ENCODE measurements around the gene SLC25A12.
"Not testable (repeated sequence)": the region's sequence is repeated elsewhere in the genome, so short reads cannot be mapped to it uniquely, and the experiment has no call there.

SLC25A12 gene

DNA sequence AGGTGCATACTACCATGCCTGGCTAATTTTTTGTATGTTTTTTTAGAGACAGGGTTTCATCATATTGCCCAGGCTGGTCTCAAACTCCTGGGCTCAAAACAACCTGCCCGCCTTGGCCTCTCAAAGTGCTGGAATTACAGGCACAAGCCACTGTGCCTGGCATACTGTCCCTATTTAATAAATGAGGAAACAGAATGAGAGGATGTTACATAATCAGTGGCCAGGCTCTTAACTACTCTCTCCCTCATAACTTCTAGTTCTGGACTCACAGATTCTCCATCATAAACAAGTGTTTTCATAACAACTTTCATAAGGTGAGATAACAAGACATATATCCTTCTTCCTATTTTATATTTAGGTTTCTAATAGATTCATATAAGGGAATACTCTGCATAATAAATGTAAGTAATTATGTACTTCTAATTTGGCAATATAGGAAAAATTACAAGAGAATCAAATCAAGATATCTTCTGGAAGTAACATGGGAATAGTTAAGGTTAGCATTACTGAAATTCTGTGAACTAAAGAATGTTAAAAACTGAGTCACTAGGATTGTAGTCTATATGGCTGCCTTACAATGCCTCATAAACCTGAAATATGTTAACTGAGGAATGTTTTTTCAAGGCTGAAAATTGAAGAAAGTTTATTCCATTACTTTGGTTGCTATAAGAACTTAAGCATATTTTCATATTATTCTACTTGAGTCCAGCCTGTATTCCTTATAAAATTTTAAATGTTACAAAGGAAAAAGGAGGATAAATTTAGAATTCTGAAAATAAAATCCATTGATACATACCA is 71.3 kb downstream of the SLC25A12 start:
- no peak for DNase-seq

DNA sequence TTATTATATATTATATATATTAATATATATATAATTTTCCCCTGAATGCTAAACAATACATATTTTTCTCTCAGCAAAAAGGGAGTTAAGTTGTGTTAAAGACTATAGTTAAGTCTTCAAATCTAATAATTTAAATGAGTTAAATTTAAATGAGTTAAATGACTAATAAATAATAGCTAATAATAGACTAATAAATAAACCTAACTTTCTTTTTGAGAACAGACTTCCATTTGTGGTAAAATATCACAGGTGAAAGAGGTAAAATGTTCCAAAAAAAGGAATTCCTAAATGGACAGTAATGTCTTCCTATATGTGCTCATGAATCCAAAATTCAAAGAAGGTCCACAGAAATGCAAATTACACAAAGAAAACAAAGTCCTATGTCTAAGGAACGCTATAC is 74.6 kb downstream of the SLC25A12 start:
- DNase-seq = no peak

DNA sequence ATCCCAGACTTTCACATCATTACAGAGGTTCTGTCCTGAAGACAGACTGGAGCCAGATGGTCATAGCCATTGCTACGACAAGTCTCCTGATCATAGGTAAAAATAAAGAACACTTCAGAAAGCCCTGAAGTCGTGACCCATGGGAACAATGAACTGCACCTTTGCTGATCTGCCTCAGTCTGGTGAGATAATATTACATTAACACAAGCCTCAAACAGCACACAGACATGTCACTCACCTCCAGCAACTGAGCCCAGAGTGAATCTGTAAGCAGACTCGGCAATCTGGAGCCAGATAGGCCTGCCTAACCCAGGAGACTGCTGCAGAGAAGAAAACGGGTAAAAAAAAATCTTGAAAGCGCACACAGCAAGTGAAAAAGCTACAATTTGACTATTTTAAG is 79.2 kb downstream of the SLC25A12 start:
- DNase-seq = no peak

DNA sequence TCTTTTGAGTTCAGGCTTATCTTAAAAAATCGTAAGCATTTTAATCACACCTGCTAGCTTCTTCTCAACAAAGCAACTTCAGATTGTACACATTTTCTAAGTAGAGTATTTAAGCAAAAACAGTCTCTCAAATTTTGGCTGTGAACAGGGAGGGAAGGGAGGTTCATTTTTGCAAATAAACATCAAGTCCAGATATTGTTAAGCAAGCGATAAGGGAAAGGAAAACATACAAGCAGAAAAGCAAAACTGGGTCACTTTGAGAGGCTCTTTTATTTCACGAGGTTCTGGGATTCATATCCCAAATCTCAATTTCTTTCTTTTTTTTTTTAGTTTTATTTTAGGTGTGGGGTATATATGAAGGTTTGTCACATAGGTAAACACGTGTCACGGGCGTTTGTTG is 79.9 kb downstream of the SLC25A12 start:
- no peak for DNase-seq

DNA sequence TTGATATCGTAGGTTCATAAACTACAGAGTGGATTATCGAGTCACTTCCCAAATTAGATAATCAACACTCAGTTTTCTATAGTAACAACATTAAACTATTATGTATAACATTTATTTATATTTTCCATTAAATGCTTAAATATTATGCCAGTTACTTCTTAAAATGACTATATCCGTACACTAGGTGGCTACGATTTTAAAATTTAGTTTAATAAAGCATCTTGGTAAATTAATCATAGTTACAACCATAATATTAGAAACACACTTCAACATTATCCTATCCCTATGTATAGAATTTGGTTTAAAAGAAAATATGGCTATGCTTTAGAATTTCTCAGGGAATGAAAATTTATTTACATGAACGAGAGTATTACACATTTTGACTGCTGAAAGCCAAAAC is 80.3 kb downstream of the SLC25A12 start:
- DNase-seq = no peak

DNA sequence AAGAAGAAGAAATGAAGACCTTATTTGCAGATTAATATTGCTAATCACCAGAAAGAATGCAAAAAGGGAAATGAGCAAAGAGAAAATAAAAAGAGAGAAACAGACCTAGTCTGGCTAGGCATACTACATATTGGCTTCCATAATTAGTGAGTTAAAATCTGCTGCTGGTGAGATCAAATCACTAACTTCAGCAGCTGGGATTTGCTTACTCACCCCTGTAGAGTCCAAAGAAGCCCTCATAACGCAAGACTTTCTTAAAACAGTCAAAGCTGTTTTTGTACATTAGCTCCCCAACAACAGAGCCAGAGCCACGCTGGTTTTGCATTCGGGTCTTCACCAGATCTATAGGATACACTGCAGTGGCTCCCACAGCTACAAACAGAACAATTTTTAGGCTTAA is 80.9 kb downstream of the SLC25A12 start:
- no peak for DNase-seq

DNA sequence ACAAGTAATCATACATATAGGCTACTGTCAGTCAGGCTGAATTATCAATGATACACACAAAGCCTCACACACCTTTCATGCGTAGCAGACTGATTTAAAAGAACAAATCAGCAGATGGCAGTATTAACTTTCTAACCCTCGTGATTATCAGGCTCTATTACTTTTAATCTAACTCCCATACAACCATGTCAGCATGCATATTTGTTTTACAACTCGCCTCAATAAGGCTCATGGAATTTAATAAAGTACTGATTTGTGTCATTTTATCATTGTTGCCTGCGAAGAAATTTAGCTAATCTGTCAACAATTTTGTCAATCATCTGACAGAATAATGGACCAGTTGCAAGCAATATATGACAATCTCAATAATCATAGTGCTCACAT is 82.8 kb downstream of the SLC25A12 start:
- no peak for DNase-seq

DNA sequence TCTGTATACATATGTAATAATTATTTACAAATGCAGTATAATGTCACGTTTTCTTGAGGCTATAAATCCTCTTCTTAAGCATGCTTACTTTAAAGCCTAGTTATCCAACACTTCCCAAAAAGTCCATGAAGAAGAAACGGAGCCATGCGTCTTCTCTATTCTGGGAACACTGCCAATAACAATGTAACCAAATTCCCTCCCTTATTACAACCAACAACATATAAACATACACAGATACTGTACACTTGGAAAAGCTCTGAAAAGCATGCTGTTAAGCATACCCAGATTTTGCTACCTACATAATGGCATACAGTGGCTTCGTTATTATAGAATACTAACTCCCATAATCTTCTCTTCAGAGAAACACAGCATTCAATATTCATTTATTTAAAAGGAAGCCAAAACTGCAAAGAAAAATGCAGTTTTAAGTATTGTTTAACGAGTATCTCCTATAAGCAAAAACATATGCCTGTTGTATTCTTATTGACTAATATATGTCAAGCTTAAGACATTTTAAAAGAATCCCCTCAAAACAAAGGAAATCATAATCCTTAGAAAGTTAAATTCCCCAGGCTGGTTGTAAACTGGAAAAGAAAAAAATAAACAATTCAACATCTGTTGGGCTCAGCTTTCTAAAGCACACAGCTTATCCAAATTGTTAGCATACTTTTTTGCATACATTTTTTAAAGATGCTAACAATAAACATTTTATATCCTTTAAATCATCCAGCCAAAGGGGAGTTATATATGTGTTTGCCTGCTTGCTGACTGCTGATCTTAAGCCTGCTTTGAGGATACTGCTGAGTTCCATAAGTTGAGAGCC is 83.4 kb downstream of the SLC25A12 start:
- no peak for DNase-seq

DNA sequence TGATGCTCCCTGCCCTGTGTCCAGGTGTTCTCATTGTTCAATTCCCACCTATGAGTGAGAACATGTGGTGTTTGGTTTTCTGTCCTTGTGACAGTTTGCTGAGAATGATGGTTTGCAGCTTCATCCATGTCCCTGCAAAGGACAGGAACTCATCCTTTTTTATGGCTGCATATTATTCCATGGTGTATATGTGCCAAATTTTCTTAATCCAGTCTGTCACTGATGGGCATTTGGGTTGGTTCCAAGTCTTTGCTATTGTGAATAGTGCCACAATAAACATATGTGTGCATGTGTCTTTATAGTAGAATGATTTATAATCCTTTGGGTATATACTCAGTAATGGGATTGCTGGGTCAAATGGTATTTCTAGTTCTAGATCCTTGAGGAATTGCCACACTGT is 85.2 kb downstream of the SLC25A12 start:
- not testable (repeated sequence) for DNase-seq

DNA sequence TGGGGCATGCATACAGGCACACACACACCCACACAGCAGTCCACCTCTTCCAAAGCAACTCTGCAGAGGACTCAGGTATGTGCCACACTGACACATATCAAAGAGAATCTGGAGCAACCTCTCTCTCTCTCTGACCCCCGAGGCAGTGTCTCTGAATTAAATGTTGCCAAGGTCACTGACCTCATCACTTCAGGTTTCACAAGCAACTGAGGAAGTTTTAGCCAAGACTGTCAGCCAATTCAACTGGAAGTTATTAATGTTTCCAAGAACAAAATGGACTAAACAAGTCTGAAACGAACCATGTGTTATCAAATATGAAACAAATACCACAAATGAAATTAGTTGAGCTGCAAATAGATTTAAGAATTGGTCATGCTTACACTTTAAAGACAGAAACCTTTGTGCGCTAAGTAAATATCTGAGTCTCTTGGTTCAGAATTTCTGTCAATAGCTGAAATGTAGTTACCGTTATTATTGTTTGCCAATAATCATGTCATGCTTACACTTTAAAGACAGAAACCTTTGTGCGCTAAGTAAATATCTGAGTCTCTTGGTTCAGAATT is 86.1 kb downstream of the SLC25A12 start:
- DNase-seq = no peak

DNA sequence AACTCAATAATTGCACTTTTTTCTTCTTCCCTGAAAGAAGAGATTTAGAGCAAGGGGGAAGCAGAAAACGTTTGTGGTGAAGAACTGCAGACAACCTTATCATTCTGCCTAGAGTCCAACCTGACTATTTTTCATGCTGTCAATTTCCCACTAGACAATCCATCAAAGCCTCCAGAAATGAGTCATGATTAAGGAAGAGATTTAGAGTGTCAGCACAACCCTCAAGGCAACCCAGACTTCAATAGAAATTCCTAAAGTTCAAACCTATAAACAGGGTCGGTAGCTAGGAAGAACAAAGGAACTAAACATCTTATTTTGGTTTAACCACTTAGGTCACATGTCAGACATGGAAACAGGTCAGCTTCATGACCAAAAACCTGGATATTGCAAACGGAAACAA is 86.9 kb downstream of the SLC25A12 start:
- DNase-seq = no peak

DNA sequence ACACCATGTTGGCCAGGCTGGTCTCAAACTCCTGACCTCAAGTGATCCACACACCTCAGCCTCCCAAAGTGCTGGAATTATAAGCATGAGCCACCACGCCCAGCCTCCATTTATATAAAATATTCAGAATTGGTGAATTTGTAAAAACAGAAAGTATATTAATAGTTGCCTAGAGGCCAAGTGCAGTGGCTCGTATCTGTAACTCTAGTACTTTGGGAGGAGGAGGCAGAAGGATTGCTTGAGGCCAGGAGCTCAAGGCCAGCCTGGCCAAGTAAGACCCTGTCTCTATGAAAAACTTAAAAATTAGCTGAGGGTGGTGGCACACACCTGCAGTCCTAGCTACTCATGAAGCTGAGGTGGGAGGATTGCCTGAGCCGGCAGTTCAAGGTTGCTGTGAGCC is 89.6 kb downstream of the SLC25A12 start:
- DNase-seq = no peak

DNA sequence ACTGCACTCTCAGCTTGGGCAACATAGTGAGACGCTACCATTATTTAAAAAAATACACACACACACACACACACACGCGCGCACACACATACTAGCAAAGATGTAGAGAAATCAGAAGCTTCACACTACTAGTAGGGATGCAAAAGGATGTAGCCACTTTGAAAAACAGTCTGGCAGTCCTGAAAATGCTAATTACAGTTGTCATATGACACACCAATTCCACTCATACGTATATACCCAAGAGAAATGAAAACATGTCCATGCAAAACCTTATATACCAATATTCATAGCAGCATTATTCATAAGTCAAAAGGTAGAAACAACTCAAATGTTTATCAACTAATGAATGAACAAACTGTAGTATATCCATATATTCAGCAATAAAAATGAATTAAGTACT is 90.3 kb downstream of the SLC25A12 start:
- no peak for DNase-seq

DNA sequence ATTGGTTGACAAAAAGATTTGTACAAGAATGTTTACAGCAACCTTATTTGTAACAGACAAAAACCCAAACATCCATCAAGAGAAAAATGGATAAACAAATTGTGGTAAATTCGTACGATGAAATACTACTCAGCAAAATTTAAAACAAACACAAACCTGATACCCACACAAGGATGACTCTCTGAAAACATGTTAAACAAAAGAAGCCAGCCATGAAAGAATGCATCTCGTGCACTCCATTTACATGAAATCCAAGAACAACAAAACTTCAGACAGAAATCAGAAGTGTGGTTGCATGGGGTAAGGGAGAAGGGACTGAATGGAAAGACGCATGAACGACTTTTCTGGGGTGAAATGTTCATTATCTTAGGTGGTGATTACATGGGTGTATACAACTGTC is 93.4 kb downstream of the SLC25A12 start:
- no peak for DNase-seq

DNA sequence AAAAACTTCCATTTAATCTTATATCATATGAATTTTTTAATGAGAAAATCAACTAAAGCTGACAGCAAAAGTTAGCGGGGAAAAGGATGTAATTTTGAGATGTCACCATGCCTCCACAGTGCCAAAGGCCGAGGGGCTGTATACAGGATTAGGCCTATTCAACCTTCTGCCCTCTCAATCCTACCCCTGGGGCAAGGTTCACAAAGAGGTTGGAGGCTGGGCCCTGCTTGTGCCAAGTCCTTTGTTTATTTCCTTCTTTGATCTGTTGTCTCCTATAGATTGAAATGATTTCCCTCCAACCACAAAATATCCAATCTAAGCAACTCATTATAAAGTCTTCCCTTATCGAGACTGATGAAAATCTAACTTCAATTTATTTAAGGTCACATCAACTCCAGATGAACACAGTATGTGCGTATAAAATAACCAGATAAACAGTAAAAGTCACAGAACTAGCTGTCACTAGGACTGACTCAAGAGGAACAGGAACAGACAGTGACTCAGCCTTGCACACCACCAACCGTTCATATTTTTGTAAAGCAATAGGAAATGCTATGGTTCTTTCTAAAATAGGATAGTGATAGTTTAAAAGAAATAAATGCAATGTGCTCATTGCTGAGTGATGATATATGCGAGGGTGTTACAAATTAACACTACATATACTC is 95.8 kb downstream of the SLC25A12 start:
- DNase-seq = no peak

DNA sequence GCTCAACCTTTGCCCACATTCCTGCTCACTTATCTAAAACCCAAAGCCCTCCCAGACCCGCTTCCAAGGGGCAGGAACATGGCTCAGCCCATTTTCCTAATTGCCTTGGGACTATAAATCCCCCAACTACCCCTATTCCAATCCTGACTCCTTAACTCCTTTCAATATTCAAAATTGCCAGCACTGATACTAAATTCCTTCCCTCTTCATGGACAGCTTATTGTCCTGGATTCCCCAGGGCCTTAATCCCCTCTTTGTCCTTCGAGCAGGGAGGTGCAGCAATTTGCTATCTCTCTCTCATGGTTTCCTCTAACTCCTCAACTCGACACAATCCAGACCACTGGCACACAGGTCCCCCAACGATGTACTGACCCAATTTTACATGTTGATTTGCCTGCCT is 99.1 kb downstream of the SLC25A12 start:
- DNase-seq = no peak

DNA sequence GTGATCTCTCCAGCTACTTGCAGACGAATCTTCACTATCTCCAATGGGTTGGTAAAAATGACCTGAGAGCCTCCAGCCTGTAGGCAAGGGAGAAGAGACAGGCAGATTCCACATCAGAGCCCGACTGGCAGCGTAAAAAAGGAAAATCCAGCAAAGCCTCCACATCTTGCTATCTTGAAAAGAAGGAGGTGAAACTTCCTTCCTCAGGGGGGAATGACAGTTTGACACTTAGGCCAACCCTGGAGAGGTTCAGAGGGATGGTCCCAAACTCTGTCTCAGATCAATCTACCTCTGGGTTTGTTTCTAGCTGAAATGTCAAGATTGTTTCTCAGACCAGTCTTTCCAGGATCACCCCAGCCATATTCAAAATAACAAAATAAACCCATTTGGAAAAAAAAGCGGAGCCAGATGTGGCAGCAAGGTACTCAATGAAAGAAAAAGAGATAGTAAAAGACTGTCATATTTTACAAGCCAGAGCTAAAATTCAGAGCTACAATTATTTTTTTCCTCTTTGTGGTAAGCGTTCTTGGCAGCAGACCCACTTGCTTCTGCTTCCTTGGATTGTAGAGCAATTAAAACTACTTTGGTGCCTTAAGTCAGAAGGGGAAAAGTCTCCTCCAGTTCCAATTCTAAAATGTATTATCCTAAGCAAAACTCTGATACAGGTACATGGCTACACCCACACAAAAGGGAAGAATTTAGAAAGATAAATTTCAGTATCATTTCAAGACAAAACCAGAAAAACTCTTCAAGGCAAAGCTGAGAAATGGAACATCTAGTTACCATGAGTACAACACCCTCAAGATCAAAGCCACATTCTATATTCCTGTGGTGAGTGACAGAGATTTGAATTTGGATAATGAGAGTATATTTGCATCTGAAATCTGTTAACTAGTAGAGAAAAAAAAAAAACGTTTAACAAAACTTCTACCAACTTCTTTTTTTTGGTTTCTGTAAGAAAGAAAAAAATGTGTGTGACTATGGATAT is 100.1 kb downstream of the SLC25A12 start:
- no peak for DNase-seq

DNA sequence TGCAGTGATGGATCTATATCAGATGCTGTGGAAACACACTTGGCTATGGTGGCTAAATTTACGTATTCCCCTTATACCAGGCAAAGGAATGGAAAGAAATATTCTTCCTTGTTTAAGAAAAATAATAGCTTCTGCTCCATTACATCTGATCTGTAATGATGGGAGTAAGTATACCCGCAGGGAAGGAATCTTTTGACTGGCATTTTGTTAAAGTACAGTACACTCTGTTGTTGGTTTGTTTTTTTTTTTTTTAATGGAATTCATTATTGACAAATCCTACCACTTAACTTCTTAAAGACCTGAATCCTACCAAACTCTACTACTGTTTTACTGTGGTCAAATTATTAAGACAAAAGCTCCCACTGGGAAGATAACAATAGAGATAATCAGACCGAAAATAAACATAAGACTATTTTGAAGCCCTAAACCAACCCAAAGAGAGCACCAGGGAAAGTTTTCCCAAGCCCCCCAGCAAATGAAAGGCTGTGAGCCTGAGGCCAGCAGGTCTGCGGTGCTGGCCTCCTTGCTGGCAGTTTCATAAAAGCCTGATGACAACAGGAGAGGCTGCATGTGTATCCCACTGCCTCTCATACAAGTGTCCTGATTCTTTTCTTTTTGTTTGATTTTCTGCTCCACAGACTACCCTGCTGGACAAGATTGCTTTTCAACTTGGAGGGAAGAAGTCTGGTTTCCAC is 101.0 kb downstream of the SLC25A12 start:
- no peak for DNase-seq

DNA sequence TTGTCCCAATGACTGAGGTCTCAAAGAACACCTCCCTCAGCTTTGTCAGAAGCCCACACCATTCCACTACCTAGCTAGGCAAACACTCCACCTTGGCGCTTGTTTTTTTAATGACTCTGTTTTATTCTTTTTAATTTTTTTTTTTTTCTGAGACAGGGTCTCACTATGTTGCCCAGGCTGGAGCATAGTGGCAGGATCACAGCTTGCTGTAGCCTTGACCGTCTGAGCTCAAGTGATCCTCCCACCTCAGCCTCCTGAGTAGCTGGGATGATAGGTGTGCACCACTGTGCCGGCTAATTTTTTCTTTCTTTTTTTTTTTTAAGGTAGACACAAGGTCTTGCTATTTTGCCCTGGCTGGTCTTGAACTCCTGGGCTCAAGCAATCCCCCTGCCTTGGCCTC is 101.9 kb downstream of the SLC25A12 start:
- no peak for DNase-seq

DNA sequence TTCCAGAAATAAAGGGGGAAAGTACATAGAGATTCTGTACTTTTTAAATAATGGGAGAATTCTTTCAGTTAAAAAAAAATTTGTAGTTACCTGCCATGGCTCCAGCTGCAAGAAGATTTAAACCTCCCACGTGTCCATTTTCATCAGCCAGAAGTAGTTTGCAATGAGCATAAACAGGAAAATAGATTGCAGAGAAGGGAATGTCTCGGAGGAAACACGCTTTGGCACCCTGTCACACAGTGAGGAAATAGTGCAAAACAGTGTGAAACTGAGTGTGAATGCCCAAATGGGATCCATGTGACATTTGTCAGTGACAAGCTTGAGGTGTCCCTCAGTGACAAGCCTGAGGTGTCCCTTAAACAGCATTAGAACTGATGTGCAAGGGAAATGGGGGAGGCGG is 102.7 kb downstream of the SLC25A12 start:
- DNase-seq = no peak

DNA sequence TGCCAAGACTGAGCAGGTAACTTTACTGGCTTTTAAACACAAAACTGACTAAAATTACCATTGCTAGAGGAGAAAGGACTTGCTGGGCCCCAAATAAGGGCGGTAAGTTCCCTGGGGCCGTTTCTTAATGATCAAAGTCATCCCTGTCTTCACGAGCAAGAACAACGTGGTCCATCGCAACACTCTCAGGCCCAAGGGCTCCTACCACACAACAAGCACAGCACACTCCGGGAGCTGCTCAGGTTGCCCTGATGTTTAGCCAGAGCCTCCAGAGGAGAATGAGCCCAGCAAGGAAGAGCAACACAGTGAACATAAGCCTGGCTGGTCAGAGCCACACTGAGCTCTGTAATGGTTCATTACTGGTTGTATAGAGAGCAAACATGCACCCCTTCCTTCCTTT is 104.1 kb downstream of the SLC25A12 start:
- no peak for DNase-seq
